ENCODE measurements around the gene AQP6.

Gene AQP6, protein sequence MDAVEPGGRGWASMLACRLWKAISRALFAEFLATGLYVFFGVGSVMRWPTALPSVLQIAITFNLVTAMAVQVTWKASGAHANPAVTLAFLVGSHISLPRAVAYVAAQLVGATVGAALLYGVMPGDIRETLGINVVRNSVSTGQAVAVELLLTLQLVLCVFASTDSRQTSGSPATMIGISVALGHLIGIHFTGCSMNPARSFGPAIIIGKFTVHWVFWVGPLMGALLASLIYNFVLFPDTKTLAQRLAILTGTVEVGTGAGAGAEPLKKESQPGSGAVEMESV

DNA sequence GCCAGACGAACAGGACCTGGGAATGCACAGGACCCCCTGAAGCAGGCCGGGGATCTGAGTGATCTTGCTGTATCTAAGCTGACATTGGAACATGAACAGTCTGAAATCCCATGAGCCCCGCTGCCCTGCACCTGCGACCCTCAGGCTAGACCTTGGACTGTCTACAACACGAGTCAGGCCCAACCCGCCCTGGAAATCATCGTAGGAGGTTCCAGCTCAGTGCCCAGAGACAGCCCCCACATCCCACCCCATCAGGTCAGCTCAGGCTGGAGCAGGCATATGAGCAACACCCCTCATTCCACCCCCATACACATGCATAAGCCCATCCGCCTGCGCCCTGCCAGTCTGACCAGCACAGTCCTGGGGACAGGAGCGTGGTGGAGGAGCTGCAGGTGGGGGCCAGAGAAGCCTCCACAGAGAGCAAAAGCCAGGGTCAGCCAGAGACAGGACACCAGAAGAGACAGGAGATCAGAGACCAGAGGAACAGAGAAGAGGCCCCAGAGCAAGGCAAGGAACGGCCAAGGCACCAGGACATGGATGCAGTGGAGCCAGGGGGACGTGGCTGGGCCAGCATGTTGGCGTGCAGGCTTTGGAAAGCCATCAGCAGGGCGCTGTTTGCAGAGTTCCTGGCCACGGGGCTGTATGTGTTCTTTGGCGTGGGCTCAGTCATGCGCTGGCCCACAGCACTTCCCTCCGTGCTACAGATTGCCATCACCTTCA is at the start of gene AQP6:
TSS of gene AQP6 (plus strand) at position 307 of the 720 bp plus-strand sequence. CDS start at position 534, 227 bp downstream.
- DNase-seq = no peak

DNA sequence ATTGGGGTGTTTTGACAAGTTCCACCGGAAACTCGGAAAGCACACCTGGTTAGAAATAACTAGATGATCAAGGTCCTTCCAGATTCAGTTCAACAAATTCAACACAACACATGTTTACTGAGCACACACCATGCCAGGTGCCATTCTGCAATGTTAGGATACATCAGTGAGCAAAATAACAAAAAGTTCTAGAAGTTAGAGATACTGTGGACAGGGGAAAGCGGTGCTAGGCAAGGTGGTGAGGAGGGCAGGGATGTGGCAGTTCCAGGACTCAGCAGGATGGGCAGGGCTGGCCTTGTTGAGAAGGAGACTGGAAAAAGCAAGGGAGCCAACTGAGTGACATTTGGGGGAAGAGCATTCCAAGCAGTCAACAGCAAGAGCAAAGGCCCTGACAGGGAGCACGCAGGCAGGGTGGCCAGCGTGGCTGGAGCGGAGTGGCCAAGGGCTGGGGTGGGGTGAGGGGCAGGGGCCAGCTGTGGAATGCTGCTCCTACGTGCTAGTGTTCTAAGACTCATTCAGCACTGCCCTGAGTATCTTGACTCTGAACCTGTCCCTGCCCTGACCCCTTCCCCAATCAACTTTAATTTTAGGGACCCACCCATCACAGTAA is 49.6 kb upstream of the AQP6 start:
- no peak for DNase-seq

DNA sequence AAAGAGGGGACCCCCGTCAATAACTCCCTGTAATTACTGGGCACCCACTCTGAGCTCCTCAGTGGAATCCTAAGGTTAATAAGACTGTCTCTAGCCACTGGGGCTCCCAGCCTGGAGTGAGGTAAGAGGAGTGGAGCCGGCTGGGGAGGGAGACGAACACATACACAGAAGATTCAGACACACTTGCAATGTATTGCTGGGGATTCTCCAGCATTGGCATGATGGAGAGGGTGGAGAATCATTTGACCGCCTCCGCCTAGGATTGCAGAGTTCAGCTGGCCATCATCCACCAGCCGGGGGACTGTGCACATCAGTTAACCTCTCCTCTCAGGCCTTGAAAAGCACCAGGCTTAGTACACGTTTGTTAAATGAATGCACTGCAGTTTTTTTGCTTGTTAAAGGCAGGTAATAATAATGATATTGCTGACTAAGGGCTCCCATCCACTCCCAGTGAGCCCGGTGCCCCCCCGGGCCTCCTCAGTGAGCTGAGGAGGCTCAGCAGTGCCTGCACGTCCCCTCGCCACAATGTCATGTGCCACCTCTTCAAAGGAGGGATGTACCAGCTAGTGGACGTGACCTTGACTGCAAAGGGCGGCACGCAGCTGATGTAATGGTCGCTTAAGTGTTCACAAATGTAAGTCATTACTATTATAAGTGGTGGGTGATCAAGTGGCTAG is 48.7 kb upstream of the AQP6 start:
- no peak for DNase-seq

DNA sequence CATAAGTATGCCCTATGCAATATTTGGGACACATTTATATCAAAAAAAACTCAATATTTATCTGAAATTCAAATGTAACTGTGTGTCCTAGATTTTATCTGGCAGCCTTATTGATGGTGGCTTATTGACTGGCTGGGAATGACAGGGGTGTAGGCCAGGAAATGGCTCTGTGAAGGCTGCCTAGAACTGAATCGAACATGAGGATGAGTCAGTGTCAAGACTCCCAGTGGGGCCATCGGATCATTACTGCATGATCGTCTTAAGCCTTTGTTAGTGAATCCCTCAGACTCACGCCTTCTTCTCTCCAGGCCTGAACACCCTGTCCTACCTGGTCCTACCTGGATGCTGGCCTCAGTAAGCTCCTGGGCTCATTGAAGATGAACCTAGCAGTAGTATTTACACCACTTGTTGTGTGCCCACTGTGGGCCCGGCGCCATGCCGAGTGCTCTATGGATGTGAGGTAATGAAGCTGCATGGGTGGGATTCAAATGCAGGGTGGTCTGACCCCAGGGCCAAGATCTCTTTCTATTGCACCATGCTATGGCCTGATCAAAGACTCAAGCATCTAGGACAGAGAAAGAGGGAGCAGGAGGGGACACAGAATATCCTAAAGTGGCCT is 48.0 kb upstream of the AQP6 start:
- no peak for DNase-seq

DNA sequence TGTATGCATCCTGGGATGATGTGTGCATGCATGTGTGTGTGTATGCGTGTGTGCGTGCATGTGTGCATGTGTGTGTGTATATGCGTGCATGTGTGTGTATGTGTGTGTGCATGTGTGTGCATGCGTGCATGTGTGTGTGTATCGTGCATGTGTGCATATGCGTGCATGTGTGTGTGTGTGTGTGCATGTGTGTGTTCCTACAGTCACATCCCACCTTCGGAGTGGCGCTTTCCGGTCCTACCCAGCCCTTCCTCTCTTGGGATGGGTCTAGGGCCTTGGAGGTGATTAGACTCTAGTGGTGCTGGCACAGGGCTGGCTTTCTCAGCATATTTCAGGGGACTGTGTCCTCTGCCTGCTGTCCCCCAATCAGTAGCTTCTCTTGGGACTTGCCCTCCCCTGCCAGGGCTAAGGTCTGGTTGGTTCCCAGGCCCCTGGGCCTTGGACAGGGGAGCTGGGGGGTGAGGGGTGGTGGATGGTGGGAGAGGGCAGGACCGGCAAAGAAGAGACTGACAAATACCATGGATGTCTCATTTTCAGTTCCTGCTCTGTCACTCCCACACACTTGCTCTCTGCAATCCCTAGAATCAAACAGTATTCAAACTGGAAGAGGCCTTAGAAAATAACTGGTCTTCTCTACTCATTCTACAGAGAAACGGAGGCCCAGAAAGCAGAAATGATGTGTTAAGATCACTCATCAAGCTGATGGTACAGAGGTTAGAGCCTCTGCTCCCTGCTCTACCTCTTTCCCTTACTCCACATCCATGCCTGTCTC is 47.1 kb upstream of the AQP6 start:
- DNase-seq = no peak

DNA sequence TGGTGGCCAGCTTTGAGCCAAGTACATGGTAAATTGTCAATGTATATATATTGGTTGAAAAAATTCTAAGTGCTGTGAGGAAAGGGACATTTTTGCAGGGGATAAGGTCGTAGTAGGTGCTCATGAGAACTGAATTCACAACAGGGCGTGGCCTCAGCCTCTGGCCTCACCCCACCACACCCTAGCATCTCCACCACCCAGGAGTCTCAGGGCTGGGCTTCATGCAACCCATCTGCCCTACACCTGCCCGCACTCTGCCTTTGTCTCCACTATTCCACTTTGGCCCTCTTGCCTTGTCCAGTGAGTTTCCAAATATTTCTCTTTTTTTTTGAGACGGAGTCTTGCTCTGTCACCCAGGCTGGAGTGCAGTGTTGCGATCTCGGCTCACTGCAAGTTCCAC is 44.3 kb upstream of the AQP6 start:
- DNase-seq = no peak

DNA sequence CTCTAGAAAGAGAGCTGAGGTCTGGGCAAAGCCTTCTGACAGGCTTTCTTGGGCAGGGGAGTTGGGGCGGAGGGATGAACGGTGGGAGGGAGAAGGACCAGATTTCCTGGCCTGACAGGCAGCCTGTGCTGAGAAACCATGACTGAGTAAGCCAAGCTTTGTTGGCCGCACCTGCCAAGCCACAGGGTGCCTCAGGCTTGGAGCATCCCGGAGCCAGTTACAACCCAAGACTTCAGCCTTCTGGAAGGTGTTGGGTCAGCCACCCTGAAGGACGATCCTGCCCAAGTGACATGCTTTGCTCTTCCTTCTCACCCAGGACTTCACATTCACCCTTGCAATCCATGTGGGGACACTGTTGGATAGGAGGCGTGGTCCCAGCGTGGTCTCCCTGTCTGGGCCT is 43.2 kb upstream of the AQP6 start:
- DNase-seq = no peak

DNA sequence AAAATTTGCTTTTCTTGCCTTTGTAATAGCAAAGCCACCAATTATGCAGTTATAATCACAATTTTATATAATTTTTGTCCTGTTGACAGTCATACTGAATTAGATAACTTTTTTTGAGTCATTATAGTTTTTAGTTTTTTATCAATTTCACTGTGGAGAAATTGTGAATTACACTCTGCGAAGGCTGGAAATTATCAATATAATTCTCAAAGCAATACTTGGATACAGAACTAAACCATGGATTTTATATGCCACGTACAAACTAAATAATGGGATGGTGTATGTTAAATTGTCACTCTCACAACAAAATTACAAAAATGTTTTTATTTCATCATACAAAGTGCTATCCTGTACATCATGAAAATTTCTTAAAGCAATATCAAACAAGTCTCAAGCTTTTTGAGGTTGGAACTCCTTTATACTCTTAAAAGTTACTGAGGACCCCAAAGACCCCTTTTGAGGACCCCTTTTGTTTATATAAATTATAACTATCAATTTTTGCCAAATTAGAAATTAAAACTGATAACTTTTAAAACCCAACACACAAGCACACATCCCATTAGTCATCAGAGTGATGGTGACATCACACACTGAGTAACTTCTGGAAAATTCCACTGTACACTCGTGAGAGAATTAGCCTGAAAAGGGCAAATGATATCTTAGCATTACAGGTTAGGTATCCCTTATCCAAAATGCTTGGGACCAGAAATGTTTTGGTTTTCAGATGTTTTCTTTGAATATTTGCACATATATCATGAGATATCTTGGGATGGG is 42.0 kb upstream of the AQP6 start:
- no peak for DNase-seq

DNA sequence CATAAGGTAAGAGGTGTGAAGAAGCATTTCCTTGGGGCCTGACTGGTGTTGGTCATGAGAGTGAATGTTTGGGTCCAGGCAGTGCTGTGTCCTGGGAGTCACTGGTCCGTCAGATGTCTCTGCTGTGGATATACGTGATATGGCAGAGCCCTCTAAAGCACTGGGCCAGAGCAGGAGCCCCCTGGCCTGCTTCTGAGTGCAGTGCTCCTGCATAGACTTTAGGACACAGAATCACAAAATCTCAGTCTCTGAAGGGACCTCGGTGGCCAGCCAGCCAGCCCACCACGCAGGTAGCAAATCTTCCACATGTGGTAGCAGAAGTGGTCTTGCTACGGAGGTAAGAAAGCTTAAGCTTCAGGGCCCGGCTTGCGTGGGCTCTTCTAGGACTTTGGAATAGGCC is 40.7 kb upstream of the AQP6 start:
- DNase-seq = no peak

DNA sequence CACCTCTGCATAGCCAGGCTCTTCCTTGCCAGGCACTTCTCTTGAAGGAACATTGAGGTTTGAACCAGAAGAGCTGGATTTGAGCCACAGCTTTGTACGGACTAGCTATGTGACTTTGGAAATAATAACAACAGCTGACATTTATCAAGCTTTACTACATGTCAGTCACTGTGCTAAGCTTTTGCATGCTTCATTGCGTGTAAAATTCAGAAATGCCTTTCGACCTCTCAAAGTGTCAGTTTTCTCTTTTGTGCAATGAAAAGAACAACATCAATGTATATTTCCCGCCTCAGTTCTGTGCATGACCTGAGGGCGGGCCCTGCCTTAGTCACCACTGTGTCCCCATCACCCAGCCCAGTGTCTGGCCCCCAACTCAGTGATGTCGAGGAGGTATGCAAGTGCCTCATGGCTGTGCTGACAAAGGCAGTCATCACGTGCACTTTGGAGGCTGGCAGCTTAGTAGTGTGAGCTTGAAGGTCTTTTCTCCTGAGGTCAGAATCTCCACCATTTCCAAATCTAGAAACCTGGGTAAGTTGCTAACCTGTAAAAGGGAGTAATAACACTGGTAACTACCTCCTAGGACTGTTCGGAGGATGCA is 40.1 kb upstream of the AQP6 start:
- no peak for DNase-seq

DNA sequence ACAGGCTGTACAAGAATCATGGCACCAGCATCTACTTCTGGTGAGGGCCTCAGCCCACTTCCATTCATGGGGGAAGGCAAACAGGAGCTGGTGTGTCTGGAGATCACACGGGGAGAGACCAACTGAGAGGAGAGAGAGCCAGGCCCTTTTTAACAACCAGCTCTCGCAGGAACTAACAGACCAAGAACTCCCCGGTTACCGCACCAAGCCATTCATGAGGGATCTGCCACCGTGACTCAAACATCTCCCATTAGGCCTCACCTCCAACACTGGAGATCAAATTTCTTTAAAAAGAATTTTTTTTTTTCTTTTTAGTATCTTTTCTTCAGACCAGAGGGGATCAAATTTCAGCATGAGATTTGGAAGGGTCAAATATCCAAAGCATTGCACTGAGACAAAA is 39.0 kb upstream of the AQP6 start:
- no peak for DNase-seq

DNA sequence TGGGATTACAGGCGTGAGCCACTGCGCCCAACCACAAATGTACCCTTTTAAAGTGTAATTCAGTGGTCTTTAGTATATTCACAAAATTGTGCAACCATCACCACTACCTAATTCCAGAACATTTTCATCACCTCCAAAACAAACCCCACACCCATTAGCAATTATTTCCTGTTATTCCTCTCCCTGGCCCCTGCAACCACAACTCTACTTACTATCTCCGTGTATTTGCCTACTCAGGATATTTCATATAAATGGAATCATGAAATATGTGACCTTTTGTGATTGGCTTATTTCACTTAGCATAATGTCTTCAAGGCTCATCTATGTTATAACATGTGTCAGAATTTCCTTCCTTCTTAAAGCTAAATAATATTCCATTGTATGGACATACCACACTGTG is 38.2 kb upstream of the AQP6 start:
- DNase-seq = no peak

DNA sequence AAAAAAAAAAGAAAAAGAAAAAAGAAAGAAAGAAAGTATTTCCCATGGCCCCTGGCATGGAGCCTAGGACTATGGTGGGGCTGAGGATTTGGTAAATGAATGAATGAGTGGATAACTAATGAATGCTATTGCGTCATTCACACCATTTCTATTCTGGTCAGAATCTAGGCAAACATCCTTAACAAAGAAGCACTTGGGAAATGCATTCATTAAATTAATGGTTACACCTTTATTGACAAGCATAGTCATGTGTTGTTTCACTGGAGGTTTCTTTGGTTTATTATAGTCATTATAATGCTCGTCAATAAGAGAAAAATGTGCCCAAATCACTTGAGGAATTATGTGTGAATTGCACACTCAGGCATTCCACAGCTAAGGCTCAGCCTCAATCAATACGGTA is 35.8 kb upstream of the AQP6 start:
- no peak for DNase-seq

DNA sequence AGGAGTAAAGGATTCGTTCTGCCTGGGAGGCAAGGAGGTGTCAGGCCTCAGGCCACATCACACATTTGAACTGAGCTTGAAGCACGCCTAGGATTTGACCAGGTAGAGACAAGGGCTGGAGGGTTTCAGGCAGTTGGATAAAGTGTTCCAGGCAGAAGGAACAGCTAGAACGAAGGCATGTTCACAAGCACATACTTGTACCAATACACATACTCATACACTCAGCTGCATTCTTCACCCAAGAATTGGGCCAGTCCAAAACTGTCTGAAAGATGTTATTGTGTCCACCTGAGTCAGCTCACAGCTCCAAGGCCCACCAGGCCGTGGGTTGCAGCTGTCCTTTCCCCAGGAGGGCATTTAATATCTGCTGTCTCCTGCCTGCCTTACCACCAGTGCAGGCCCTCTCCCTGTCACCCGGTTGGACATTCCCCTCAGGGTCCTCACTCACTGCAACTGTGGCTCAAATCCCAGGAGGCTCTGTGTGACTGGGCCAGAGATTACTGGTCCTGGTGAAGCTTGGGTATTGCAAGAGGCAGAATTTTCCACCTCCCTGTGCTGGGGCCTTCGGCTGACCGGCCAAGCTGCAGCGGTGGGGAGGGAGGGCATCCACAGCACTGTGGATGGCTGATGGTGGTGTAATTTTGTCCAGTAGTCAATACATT is 35.0 kb upstream of the AQP6 start:
- DNase-seq = no peak

DNA sequence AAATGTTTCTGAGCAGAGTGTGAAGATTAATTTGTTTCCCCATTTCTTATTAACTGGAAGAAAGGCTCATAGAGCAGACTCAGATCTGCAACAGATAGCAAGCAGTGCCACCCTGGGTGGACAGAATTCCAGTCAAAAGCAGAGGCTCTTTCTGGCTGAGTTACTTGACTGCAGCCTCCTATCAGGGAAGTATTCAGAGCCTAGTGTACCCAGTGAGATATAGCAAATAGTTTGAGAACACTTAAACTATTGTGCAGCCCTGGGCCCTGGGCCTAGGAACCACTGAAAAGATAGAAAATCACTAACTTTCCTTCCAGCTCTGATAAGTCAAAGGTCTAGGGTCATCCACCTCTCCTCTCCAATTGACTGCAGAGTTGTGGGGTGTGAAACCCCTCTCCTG is 33.4 kb upstream of the AQP6 start:
- DNase-seq = no peak

DNA sequence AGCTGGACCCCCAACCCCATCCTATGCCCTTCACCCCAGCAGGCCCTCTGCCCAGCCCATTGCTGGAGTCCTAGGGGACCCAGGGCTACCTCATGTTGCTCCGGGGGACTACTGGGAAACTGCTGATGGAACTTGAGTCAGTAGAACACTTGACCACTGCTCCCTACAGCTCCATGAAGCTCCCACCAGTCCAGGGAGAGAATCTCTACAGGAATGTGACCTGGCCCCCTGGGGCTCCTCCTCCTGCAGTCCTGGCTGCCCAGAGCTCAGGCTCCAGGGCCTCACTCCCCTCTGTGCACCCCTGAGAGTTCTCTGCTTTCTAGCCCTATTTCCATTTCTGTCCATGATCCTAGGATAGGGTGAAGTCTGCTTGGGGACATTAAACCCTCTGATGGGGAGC is 33.0 kb upstream of the AQP6 start:
- DNase-seq = no peak

DNA sequence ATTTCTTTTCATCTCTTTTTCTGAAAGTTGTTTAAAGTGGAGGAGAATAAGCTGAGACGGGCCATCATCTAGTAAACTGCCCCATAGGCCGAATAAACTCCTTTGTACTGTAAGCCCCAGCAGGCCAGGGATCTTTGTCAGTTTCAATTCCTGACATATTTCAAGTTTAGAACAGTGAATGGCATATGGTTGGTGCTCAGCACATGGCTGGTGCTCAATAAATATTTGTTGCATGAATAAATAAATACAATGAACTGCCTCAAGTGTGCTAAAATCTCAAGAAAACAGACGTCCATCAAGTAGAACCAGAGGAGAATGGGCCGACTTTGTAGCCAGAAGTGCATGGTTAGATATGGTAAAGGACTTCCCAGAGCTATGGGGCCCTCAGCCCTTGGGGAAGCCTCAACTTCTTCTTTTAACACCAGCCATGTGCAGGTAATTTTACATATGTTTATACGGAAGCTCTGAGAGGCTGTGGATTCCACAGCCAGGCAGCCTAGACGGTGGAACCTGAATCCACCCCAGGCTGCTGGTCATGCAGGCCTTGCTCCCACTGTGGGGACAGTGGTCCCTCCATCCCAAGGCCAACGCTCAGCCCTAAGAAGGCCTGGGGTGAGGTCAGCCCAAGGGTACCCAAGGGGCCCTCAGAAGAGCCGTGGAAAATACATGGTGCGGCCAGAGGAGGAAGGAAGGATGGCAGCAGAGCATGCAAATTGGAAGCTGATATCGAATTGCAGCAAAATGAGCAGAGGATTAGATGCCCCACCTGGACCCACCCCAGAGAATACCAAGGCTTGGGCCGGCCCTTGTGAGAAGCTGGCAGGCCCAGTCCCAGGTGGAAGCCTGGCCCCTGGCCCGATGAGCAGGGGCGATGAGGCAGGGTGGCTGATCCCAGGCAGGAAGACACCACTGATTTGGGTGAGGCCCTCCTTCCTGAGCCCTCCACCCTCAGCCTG is 30.9 kb upstream of the AQP6 start:
- DNase-seq = no peak

DNA sequence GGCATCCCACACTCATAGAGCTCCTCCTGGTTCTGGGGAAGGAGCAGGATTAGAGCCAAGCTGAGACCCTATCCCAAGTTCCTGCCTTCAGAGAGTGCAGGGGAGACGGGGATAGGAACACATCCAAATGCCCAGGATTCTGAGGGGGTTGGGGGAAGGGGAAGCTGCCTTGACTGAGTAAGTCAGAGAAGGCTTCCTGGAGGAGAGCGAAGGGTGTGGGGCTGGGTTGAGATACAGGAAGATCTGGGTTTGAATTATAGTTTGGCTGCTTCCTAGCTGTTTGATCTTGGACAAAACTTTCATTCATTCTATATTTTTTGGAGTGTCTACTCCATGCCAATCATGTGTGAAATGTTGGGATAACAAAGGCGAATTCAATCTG is 30.2 kb upstream of the AQP6 start:
- DNase-seq = no peak

DNA sequence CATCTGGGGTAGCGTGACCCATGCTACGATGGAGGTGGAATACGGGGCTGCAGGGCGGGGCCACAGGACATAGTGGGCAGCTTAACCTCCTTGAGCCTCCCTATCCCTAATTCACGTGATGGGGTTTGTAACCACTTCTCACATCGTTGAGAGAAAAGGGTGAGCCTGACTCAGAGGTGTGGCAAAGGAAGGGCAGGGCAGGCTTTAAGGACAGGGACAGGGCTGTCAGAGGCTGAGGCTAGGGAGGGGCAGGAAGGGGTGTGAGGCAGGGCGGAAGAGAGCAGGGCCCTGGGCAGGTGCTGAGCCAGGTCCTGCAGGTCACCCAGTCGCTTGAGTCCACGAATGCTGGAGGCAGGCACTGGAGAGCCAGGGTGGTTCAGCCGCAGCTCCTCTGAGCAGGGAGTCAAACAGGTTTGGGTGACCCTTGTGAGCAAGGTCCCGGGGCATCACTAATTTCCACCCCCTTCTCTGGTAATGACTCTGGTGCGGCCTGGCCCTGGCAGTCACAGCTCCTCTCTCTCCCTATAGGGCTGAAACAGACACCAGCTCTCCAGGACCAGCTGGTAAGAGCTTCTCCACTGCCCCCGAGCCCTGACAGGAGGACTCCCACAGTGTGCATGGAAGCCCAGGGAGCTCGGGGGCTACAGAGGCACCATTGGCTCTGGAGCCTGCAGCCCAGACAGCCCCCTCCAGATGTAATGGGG is 29.7 kb upstream of the AQP6 start:
- DNase-seq = no peak
